Right lobe of liver (tissue), 6 donors: ENCODE data around the gene MDFIC2. TPM values are rescaled to one million over a fixed set of nuclear protein-coding genes. Genes with fewer than 3 reads are reported as not detected.

Experiments
- ATAC-seq, 4 donors: fragments of 200-7000 bp; cut with Tn5 transposase; one replicate each; pipeline ENCODE4 v1.9.1; 2020; ENCODE audit warnings: mild to moderate bottlenecking in 4 of 4, moderate library complexity in 4 of 4
- DNase-seq, 3 donors: peaks; one replicate each; pipeline ENCODE4 v3.0.0-alpha.2; 2020
- H3K27ac ChIP-seq, 3 donors: fragments of 200-600 bp; one replicate each; pipeline ENCODE4 v1.8.0; 2022
- H3K27me3 ChIP-seq, 2 donors: fragments of 200-600 bp; one replicate each; pipeline ENCODE4 v1.8.0; 2022
- H3K36me3 ChIP-seq, 4 donors: fragments of 200-600 bp; sonication (generic) in 1 of 4; one replicate each; pipeline versions ENCODE4 v1.5.1 to v1.8.0; 2017 to 2022; ENCODE audit warnings: control low read depth in 1 of 4
- H3K4me1 ChIP-seq, 4 donors: fragments of 200-600 bp; sonication (generic) in 1 of 4; one replicate each; pipeline versions ENCODE4 v1.5.1 to v1.8.0; 2017 to 2022; ENCODE audit warnings: control low read depth in 1 of 4
- H3K4me3 ChIP-seq, 3 donors: fragments of 200-600 bp; one replicate each; pipeline ENCODE4 v1.8.0; 2022
- H3K9me3 ChIP-seq, 4 donors: fragments of 200-600 bp; sonication (generic) in 1 of 4; one replicate each; pipeline versions ENCODE4 v1.5.1 to v1.8.0; 2017 to 2022; ENCODE audit warnings: control low read depth in 1 of 4
- CTCF ChIP-seq, 4 donors: fragments of 200-600 bp in 3 of 4; fragments of 450-650 bp in 1 of 4; IDR thresholded peaks; one replicate each; pipeline versions ENCODE4 v1.5.1 to v1.8.0; 2016 to 2022; ENCODE audit warnings: antibody characterized with exemption in 4 of 4, mild to moderate bottlenecking in 2 of 4
- POLR2A ChIP-seq: fragments of 450-650 bp; IDR thresholded peaks from one replicate; pipeline ENCODE4 v1.6.1; 2017; ENCODE audit warnings: antibody characterized with exemption, mild to moderate bottlenecking
- WGBS: methylation state at CpG from one replicate; pipeline ENCODE4 v1.1.6; 2018; ENCODE audit warnings: low coverage, low lambda C conversion rate; ENCODE audit not compliant: insufficient coverage; ENCODE audit errors: missing lambda C conversion rate; 5-methylcytosine and 5-hydroxymethylcytosine counted together
- intact Hi-C, 2 donors: fragments of 100-400 bp; cut with DNase I; formaldehyde crosslinking; loops; one replicate each; pipeline versions ENCODE4 v1.11.2 to v1.14.1; 2022
- total RNA-seq, 6 experiments: library from RNA; depleted of rRNA in 2 of 6; stranded (reverse); fragments of >200 nt in 2 of 6; fragmentation: NEBNext Ultra II Directional in 3 of 6; extraction: Animal tissue kit (Norgen Biotek cat#: 25700) in 3 of 6; gene quantifications; one replicate each; pipeline versions ENCODE4 v1.1.0 to v1.2.4, GENCODE V29; 2016 to 2023
- donor health status: DM: no; HTN: yes; CAD: no.
- donor health status: DM: no; HTN: no; CAD: no.
- donor health status: DM: no; HTN: no; CAD: no.
- donor health status: DM: no; HTN: yes; CAD: no.
- donor health status: DM: no; HTN: yes; CAD: no.

Gene MDFIC2
- total RNA-seq, 6 experiments from 2014 or later: not detected

- Histone ChIP-seq H3K27me3 (no peaks in the 10 kb centered on the region), H3K4me1 (no peaks in the 10 kb centered on the region), H3K36me3 (no peaks in the 10 kb centered on the region), H3K9me3 (no peaks in the 10 kb centered on the region), H3K27ac (no peak overlapping the region), H3K4me3 (no peak overlapping the region)
- WGBS: 63% methylated on average over 8 of the region's 8 CpGs
- TF ChIP-seq POLR2A: no peak
- no peak for TF ChIP-seq CTCF (IDR thresholded peaks at IDR 0.05)
- DNase-seq: no peak
- intact Hi-C loops: no loop called here
- peak; percentile 19 to 47 (median 45) for ATAC-seq
These were observed 134.4 kb downstream of the MDFIC2 start for GRCh38 chr3:70177881-70178645.

DNA sequence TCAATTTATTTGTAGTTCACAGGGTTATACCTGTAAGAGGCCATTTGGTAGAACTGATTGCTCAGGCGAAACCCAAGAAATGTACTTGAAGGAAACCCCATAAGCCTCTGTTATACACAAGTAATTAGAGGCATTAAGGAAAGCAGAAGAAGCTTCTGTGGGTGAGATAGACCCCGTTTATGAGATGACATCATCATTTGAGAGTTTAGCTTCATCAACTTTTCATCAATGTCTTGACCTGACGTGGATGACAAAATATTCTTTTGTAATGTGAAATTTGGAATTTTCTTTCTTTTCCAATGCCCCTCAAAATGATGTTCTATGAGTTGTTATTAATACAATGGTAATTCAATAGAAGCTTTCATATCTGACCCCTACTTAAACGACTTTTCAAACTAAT, 136.2 kb downstream of the MDFIC2 start:
- no peaks in the 10 kb centered on the region for H3K4me1 ChIP-seq
- intact Hi-C loops: no loop called here
- H3K27ac ChIP-seq: no peak overlapping the region
- no peak overlapping the region for H3K4me3 ChIP-seq
- ATAC-seq (no peak), DNase-seq (no peak)
- TF ChIP-seq POLR2A (no peak), CTCF (IDR thresholded peaks at IDR 0.05) (no peak)
- WGBS: 52% methylated on average over 4 of the region's 4 CpGs
- no peaks in the 10 kb centered on the region for H3K36me3 ChIP-seq
- H3K9me3 ChIP-seq: no peaks in the 10 kb centered on the region
- H3K27me3 ChIP-seq: no peaks in the 10 kb centered on the region

- TF ChIP-seq CTCF (IDR thresholded peaks at IDR 0.05): no peak
- no peak for TF ChIP-seq POLR2A
- H3K27me3 ChIP-seq: no peaks in the 10 kb centered on the region
- DNase-seq: no peak
- no peaks in the 10 kb centered on the region for H3K36me3 ChIP-seq
- no peaks in the 10 kb centered on the region for H3K4me1 ChIP-seq
- no peak overlapping the region for H3K27ac ChIP-seq
- no peak for ATAC-seq
- WGBS: 62% methylated on average over 1 of the region's 1 CpG
- no peak overlapping the region for H3K4me3 ChIP-seq
- intact Hi-C loops: no loop called here
- H3K9me3 ChIP-seq: no peaks in the 10 kb centered on the region
These were observed 155.6 kb downstream of the MDFIC2 start for GRCh38 chr3:70156808-70157207.

DNA sequence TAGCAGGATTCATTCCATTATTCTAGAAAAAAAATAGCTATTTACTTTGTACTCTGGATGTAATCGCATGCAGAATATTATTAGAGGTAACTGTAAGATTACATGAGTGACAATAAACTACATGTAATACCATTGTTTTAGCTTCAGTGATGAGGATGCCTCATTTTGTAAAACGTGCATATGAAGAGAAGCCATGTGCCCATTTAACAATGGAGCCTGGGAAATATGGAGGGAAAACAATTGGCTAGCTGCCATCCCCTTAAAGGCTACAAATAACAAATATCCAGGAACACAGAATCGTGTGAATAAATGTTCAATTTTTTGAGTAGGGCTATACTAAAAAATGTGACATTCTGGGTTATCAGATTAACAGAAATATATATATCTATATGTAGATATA, 161.8 kb downstream of the MDFIC2 start:
- no peak overlapping the region for H3K4me3 ChIP-seq
- intact Hi-C loops: no loop called here
- no peaks in the 10 kb centered on the region for H3K4me1 ChIP-seq
- ATAC-seq (no peak), DNase-seq (no peak)
- no peak overlapping the region for H3K27ac ChIP-seq
- no peak for TF ChIP-seq POLR2A
- TF ChIP-seq CTCF (IDR thresholded peaks at IDR 0.05): no peak
- WGBS: 49% methylated on average over 3 of the region's 3 CpGs
- no peaks in the 10 kb centered on the region for H3K36me3 ChIP-seq
- no peaks in the 10 kb centered on the region for H3K27me3 ChIP-seq
- H3K9me3 ChIP-seq: no peaks in the 10 kb centered on the region
